RCC 7860 (cell line): Measurements from ENCODE around the gene LHX6.

Experiments used
- DNase-seq: peaks from one replicate; pipeline ENCODE4 v3.0.0-alpha.2; 2015; ENCODE audit warnings: low spot score
- FAIRE-seq: peaks from 2 replicates; lab custom pipeline; 2012; peaks lifted over from hg19 to GRCh38; lab: Jason Lieb, UNC

Gene LHX6

DNA sequence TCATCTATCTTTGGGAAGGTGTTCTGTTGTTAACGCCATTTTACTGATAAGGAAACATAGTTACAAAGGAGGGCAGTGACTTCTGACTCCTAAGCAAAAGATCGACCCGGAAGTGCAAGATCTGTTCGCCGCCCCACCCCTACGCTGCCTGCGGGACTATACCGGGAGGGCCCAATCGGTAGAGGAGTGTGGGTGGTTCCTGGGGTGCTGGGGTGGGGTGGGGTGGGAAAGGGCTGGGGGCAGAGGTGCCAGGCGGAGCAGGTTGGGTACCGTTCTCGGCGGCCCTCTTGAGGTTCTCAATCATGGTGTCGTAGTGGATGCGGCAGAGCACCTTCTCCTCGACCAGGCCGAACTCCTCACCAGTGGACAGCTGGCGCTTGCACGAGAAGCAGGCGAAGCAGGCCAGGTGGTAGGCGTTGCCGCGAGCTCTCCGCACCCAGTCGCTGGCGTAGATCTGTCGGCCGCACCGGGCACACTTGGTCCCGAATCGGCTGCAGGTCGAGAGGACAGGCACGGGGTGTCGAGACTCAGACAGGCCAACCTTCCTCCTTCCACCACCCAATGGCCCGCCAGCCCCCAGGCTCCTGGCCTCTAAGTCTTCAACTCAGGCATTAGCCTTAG is 11.8 kb downstream of the LHX6 start:
- FAIRE-seq (no peak), DNase-seq (no peak)

DNA sequence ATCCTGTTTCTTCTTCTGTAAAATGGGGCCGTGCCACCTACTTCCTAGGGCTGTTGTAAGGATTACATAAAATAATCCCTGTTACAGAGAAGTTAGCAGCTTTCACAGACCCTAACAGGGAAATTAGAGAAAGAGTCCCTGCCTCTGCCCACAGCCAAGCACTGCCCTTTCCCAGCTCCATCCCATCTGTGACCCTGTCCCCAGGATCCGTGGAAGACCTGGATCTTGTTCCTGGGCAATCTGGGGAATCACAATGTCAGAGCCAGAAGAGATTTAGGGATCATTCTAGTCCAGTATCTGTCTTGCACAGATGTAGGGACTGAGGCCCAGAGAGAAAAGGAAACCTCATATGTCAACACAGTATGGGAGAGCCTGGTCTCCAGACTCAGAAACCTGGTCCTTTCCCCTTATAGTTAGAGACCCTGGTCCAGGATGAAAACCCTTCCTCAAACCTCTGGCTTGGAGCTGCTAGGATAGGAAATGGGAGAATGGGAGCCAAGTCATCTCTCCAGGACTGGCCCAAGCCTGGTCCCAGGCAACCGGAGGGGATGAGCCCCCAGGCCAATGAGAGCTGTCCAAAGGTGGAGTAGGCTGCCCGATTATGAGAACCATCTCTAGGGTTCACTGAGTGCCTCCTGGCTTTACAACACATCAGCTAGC is 12.5 kb downstream of the LHX6 start:
- DNase-seq (no peak), FAIRE-seq (no peak)

DNA sequence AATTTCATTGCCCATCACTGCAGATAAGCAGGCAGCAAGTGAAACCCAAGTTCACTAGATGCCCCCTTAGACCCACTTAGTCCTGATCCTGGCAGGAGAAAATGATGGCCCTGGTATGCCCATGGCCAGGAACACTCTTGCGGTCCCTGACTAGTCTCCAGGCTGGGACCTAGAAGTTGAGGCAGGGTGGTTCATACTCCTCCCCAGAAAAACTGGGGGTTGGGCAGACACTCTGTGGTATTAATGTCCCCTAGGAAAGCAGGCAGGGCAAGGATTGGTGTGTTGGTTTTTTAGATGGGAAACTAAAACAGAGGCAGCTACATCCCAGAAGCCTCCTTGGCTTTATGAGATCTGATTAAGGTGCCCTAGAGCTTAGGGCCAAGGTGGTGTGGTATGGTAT is 13.1 kb downstream of the LHX6 start:
- no peak for FAIRE-seq
- no peak for DNase-seq

DNA sequence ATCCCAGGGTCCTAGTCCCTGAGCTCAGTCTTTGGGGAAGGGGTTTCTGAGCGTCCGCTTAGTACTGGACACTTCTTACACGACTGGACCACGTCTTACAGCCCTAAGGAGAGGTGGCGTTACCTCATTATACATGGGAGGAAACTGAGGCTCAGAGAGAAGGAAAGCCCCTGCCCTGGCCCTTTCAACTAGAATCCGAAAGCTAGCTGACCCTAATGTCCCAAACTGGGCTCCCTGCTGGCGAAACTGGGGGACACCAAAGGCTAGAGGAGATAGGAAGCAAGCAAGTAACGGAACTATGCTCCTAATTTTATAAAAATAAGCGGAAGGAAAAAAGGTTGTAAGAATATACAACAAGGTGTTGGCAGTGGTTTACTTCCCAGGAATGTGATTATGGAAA is 14.2 kb downstream of the LHX6 start:
- DNase-seq (no peak), FAIRE-seq (no peak)

DNA sequence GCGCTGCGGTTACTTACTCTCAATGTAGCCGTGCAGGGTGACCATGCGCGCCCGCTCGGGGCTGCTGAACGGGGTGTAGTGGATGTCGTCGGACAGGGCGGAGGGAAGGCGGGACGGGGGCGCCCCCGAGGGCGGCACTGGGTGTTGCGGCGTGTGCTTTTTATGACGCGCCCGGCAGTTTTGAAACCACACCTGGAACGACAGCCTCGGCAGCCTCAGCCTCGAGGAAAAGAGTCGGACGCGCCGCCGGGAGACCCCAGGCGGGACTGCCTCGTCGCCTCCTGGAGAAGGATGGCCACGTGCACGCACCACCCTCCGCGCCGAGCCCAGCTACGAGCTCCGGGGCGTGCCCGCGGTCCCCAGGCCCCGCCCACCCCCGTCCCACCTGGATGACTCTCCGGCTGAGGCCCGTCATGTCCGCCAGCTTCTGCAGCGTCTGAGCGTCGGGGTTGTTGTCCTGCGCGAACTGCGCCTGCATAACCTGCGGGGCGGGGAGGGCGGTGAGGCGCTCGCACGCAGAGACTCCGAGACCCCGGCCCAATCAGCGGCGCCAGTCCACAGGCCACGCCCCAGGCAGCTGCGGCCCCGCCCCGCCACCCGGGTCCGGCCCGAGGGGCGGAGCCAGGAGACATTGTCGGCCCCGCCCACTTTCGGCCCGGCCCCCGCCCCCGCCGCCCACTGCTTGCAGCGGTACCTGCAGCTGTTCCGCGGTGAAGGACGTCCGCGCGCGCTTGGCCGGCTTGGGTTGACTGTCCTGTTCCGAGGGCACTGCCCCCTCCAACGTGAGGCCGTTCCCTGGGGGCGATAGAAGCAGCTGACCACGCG is 15.0 kb downstream of the LHX6 start:
- DNase-seq (no peak), FAIRE-seq (no peak)

DNA sequence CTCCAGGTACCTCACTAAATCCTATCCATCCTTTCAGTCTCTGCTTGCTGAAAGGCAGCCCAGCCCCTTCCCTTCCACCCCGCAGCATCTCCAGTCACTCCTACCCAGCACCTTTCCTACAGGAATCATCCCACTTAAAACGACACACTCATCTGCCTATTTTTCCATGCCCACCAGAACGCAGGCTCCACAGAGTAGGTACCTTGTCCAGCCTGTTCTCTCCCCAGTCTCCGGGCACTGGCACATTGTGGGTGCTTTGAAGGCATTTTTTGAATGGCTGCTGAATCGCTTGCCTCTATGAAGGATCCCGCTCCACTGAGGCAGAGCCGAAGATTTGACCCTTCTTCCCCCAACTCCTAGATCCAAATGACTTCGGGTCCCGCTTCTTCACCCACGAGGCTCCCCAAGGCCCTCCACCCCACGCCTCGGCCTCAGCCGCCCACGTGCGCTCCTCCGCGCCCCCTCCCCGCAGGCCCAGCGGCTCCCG is 15.6 kb downstream of the LHX6 start:
- FAIRE-seq (no peak), DNase-seq (no peak)

DNA sequence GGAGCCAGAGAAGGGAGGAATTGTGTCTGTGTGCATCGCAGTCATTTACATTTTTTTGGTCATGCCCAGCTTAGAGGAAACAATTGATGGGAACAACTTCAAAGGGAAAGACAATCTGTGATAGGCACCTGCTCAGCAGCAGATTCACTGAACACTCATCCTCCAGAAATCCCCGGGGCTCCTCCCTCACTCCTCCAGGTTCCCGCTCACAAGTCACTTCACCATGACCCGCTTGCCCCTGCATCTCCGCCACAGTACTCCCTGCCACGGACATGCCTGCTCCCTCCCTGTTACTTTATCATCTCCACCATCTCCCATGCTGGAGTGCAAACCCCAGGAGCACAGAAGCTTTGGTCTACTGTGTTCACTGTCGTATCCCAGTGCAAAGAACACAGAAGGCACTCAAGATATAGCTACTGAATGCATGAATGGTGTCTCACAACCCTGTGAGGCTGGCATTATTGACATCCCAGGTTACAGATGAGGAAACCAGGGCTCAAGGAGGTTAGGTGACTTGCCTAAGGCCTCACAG is 16.2 kb downstream of the LHX6 start:
- DNase-seq (no peak), FAIRE-seq (no peak)

DNA sequence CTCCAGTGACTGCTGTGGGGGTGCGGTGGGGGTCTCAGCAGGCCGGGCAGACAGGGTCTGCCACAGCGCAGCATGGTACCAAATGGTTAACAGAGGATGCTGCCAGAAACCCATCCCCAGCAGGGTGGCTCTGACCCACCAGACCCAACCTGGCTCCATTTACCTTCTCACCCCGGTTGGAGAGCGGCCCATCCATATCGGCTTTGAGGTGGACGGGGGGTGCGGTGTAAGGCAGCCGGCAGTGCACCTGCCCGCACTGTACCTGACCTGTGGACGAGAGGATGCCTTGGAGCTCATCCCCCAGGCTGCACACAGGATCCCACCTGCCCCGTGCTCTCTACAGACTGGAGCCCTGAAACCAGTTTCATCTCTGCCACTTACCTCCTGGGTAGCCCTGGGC is 19.3 kb downstream of the LHX6 start:
- DNase-seq = no peak
- no peak for FAIRE-seq

DNA sequence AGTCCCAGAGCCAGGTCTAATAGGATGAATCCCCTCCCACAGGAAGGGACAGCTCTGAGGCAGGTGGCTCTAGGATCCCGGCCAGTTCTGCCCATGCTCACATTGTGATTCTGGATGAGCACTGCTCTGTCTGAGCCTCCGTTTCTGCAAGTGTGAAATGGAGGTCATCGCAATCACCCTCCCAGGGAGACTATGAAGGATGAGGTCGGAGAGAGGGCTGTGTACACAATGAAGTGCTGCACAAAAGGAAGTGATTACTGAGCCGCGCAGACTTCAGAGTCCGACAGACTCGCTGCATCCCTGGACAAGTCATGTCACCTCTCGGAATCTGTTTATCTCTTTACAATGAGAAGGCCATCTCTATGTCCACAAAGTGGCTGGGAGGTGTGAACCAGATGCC is 21.7 kb downstream of the LHX6 start:
- DNase-seq (no peak), FAIRE-seq (no peak)

DNA sequence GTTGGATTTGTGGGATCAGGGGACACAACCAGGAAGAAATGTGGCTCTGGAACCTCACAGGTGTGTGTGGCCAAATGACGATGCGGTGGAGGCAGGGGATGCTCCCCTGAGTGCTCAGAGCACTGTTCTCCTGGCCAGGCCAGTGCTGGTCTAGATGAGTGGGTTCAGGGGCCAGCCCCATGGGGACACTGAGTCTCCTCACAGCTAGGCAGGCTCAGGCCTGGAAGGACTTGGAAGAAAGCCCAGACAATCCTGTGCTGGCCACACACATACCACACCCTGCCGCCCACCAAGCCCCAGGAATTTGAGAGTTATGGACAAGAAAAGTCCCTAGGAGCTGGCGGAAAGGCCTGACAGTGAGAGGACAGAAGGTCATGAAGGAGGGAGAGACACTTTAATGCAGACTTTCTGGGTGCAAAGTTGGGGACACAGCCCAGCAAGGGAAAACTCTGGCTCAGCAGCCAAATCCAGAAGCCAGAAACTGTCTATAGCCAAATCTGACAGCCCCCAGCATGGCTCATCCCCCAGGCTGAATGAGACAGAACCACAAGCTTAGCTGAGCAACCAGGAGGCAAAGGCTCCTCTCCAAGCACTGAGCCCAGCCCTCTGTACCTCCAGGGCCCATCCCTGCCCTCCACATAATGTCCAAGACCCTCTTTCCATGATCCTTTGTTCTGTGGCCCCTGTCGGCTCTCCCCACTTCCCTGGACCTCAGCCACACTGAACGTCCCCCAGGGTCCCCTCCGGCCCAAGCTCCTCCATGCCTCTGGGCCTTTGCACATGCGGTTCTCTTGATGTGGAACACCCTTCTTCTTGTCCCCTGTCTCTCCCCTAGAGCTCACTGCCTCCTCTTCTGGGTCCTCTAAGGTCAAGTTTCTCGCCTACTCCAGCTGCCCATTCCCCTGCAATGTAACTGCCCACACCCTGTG is 22.4 kb downstream of the LHX6 start:
- FAIRE-seq = no peak
- DNase-seq = no peak

DNA sequence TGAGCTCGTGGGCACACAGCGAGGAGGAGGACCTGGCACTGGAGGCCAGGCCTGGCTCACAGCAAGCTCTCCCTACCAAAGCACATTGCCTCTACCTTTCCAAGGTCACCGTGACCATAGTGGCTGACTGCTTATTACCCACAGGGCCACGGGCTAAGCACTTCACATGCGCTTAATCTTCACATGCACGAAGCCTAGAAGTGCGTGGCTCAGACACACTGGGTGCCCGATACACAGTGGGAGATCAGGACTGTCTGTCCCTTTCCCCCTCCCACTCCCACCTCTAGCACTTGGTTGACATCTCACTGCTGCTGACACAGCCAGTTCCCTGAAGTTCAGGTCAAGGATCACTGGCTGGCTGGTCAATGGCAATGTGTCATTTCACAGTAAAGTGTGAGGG is 23.6 kb downstream of the LHX6 start:
- DNase-seq (no peak), FAIRE-seq (no peak)

DNA sequence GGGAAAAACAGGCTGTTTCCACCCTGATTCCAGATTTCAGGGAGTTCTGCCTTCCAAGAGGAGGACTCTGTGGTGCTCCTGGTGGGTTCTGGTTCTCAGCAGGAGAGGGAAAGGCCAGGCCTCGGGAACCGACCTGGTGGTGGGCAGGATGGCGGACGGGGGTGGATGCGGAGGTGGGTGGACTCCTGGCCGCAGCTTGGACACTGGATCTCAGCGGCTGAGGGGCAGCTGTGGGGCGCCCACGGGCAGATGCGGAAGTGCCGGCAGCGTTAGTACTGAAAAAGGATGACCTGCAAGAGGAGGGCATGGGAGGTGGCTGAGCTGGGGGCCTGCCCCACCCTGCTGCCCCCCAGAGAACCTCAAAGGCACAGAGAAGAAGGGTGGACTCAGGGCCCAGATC is 24.3 kb downstream of the LHX6 start:
- no peak for FAIRE-seq
- DNase-seq = no peak

DNA sequence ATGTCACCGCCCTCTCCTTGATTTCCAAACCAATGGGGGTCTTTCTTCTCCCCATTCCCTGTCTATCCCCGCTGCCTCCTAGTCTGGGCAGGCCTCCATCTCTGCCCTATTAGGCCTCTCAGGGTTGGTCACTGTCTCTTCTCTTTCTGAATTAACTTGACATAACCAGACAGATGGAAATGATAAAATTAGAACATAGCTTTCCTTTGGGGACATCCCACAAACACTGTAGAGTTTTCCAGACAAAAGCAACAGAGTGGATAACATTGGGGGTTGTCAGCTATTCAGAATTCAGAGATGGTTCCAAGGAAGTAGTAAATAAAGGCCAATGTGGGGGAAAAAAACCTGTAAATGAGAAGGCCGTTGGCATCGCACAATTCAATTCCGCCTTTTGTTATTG is 24.7 kb downstream of the LHX6 start:
- DNase-seq (no peak), FAIRE-seq (no peak)

DNA sequence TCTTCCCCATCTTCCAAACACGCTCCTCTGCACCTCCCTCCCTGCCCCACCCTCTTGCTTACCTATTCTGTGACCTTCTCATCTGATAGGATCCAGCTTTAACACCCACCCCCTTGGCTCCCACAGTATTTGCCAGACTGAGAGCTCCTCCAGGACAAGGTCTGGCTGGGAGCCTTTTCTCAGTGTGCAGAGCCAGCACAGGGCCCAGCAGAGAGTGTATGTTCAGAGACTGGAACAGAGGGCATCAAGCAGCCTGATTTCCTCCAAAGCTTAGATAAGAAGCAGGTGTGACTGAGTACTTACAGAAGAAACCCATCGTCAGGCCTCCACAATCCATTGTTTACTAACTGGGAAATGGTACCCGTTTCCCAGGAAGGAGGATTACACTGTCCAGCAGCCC is 26.6 kb downstream of the LHX6 start:
- FAIRE-seq (no peak), DNase-seq (no peak)

DNA sequence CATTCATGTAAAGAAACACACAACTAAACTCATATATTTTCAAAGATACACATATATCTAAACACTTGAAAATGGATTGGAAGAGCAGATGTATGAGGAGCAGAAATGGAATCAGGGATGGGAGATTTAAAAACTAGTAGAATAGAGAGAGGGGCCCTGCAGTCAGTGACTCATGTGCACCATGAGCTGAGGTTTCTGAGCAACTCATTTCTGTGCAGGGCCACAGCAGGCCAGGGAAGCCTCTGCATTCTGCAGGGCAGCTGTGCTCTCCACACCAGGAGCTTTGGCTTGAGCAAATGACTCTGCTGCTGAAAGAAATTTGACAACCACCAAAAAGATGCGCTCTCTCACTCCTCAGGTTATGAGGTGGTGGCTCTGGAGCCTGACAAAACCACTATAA is 27.1 kb downstream of the LHX6 start:
- FAIRE-seq (no peak), DNase-seq (no peak)

DNA sequence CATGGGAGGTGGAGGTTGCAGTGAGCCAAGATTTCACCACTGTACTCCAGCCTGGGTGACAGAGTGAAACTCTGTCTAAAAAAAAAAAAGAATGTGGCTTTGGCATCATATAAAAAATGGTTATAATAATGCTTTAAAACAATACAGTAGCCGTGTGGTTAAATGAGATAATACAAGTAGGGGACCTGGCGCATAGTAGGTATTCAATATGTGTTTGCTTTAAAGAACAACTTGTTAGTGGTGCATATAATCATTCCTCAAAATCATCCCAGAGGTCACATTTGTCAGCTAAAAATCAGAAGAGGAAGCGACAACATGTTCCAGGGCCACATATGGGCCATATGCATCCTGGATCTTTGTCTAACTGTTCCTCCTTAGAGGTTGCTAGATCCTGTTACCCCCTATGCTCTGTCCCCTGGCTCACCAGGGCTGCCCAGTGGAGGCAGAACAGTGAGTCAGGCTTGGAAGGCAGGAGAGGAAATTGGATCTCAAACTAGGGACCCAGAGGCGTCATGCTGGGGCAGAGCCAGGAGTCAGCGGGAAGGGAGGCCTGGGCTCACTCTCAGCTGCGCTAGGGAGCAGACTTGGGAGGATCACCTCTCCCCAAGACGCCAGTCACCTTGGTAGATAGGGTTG is 27.7 kb downstream of the LHX6 start:
- FAIRE-seq (no peak), DNase-seq (no peak)

DNA sequence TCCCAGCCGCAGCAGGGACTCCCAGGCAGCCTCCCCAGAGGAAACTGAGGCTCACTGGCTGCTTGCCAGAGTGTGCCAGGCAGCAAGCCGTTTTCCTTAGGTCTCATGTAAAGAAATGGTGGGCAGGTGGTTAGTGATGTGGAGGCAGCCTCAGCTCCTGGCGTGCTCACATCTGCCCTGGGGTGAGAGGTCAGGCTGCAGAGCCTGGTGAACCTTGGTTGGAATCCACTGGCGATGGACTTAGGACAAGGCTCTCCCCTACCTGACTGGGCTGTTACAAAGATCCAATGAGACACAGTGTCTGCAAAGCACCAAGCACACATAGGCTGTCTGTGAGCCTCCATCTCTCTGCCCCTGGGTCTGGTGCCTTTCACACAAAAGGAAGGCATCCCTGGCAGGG is 30.9 kb downstream of the LHX6 start:
- FAIRE-seq (no peak), DNase-seq (no peak)

DNA sequence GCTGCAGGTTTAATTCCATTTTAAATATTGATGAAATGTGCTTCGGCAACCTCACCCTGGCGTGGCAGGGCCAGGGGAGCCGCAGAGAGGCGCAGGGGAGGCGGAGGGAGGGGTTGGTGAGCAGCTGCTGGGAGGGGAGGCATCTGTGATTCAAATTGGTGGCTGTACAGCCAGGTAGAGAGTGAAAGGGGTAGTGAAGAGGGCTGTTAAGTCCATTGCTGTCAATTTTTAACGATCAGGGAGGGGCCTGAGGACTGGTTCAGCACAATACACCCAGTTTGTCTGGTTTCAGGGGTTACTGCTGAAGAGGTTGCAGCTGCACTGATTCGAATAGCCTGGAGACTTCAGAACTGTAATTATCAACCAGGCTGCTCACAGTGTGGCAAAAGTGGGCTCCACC is 31.3 kb downstream of the LHX6 start:
- DNase-seq = no peak

DNA sequence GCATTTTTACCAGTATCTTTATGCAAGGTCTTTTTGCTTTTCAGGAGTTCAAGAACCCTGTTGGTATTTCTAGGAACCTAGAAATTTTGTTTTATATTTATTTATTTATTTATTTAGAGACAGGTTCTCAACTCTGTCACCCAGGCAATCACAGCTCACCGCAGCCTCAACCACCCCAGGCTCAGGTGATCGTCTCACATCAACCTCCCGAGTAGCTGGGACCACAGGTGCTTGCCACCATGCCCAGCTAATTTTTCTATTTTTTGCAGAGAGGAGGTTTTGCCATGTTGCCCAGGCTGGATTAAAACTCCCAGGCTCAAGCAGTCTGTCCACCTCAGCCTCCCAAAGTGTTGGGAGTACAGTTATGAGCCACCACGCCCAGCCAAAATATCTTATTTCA is 32.9 kb downstream of the LHX6 start:
- FAIRE-seq (no peak), DNase-seq (no peak)

More for the DNA sequence above, 31.3 kb downstream of the LHX6 start:
- no peak for FAIRE-seq

DNA sequence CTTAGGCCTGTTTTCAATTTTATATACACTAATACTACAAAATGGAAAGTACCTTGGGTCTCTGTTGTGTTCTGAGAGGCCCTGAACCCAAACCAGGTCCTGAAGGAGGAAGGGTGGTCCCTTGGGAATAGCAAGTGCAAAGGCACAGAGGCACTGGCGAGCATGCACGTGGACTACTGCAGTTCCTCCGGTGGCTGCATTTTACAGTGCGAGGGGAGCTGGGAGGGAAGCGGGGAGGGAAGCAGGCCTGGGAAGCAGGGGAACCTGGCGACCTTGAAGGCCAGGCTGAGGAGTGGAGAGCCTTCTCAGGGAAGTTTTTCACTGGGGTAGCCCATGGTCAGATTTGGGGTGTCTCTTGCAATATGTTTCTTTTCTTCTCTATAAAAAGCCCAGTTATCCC is 35.1 kb downstream of the LHX6 start:
- FAIRE-seq (no peak), DNase-seq (no peak)
